Colonic mucosa (tissue), 4 donors: ENCODE measurements around the gene TRPM4. TPM values are rescaled to one million over a fixed set of nuclear protein-coding genes. Genes with fewer than 3 reads are reported as not detected.
"Not testable (repeated sequence)": the region's sequence is repeated elsewhere in the genome, so short reads cannot be mapped to it uniquely, and the experiment has no call there.

Experiments
- DNase-seq: peaks from one replicate; pipeline ENCODE4 v3.0.0-alpha.2; 2020
- H3K27ac ChIP-seq: fragments of 200-600 bp; one replicate; pipeline ENCODE4 v1.8.0; 2021
- H3K27me3 ChIP-seq: fragments of 200-600 bp; one replicate; pipeline ENCODE4 v1.8.0; 2021
- H3K36me3 ChIP-seq: fragments of 200-600 bp; one replicate; pipeline ENCODE4 v1.8.0; 2021
- H3K4me1 ChIP-seq: fragments of 200-600 bp; one replicate; pipeline ENCODE4 v1.8.0; 2021; ENCODE audit warnings: mild to moderate bottlenecking
- H3K4me3 ChIP-seq: fragments of 200-600 bp; one replicate; pipeline ENCODE4 v1.8.0; 2021
- H3K9ac ChIP-seq, 2 donors: one replicate each; pipeline ENCODE4 v1.7.0; 2013; ENCODE audit warnings: control low read depth in 2 of 2, low read depth in 2 of 2, low read length in 2 of 2
- H3K9me3 ChIP-seq: fragments of 200-600 bp; one replicate; pipeline ENCODE4 v1.8.0; 2021
- CTCF ChIP-seq: fragments of 200-600 bp; IDR thresholded peaks from one replicate; pipeline ENCODE4 v1.8.0; 2022; ENCODE audit warnings: antibody characterized with exemption, mild to moderate bottlenecking
- intact Hi-C: fragments of 100-400 bp; cut with DNase I; formaldehyde crosslinking; loops from one replicate; pipeline ENCODE4 v1.14.1; 2022
- total RNA-seq, 2 donors: library from RNA; stranded (reverse); fragmentation: NEBNext Ultra II Directional in 1 of 2; extraction: Animal tissue kit (Norgen Biotek cat#: 25700) in 1 of 2; gene quantifications; one replicate each; pipeline ENCODE4 v1.2.1, GENCODE V29; 2021
- donor health status: healthy.
- donor health status: DM: no; HTN: no; CAD: no.
- donor health status: DM: no; HTN: no; CAD: no.

The TRPM4 gene
- total RNA-seq, 2 donors from 2014 or later = 175 to 307 TPM

- peak within 1 kb of the TSS; percentile 85 to 92 for H3K9ac ChIP-seq
- intact Hi-C loops = no loop called here
- peaks cover 20% of the 10 kb centered on the region for H3K4me1 ChIP-seq
- no peak for TF ChIP-seq CTCF
- DNase-seq = peak; percentile 96
- peak within 1 kb of the TSS; percentile 96 for H3K27ac ChIP-seq
- H3K9me3 ChIP-seq = no peaks in the 10 kb centered on the region
- H3K36me3 ChIP-seq = no peaks in the 10 kb centered on the region
- no peaks in the 10 kb centered on the region for H3K27me3 ChIP-seq
- H3K4me3 ChIP-seq = peak within 1 kb of the TSS; percentile 68
Measured at GRCh38 chr19:49118565-49119410, 38.8 kb upstream of the TRPM4 start, which contains the start of gene C19orf73. TSS of gene C19orf73 (minus strand) at chr19:49119143. CDS start at chr19:49119022, 121 bp downstream.

GRCh38 chr19:49119411-49120324 is 37.9 kb upstream of the TRPM4 start, which contains the start of gene PPFIA3:
TSS of gene PPFIA3 (plus strand) at chr19:49119544. CDS start at chr19:49127874, 8,330 bp downstream.
- Histone ChIP-seq H3K27ac (peak within 1 kb of the TSS; percentile 96), H3K4me3 (peak within 1 kb of the TSS; percentile 68), H3K36me3 (no peaks in the 10 kb centered on the region), H3K4me1 (peaks cover 20% of the 10 kb centered on the region), H3K9ac (peak within 1 kb of the TSS; percentile 85 to 92), H3K27me3 (no peaks in the 10 kb centered on the region), H3K9me3 (no peaks in the 10 kb centered on the region)
- DNase-seq = peak; percentile 59
- intact Hi-C loops = no loop called here
- TF ChIP-seq CTCF = no peak

- Histone ChIP-seq H3K9me3 (no peaks in the 10 kb centered on the region), H3K9ac (peak overlapping the region; percentile 66 to 72), H3K27me3 (no peaks in the 10 kb centered on the region), H3K27ac (no peak overlapping the region), H3K4me1 (peaks cover 18% of the 10 kb centered on the region), H3K36me3 (no peaks in the 10 kb centered on the region), H3K4me3 (peak overlapping the region; percentile 68)
- intact Hi-C loops = no loop called here
- no peak for TF ChIP-seq CTCF
- no peak for DNase-seq
Measured at GRCh38 chr19:49120325-49120683, 37.3 kb upstream of the TRPM4 start.

GRCh38 chr19:49120868-49121267 is 36.7 kb upstream of the TRPM4 start:
- H3K27ac ChIP-seq = no peak overlapping the region
- H3K36me3 ChIP-seq = no peaks in the 10 kb centered on the region
- intact Hi-C loops = no loop called here
- no peak for DNase-seq
- no peak for TF ChIP-seq CTCF
- H3K9ac ChIP-seq = no peak overlapping the region
- H3K9me3 ChIP-seq = no peaks in the 10 kb centered on the region
- H3K27me3 ChIP-seq = no peaks in the 10 kb centered on the region
- H3K4me3 ChIP-seq = no peak overlapping the region
- peaks cover 16% of the 10 kb centered on the region for H3K4me1 ChIP-seq

GRCh38 chr19:49121841-49122240 is 35.8 kb upstream of the TRPM4 start:
- DNase-seq, intact Hi-C loops, H3K9me3 ChIP-seq, H3K27me3 ChIP-seq, H3K9ac ChIP-seq, H3K36me3 ChIP-seq, H3K4me3 ChIP-seq, H3K27ac ChIP-seq: not testable (repeated sequence)
- H3K4me1 ChIP-seq = peaks cover 16% of the 10 kb centered on the region

- DNase-seq, H3K27me3 ChIP-seq, H3K9ac ChIP-seq, H3K27ac ChIP-seq, H3K4me3 ChIP-seq, H3K4me1 ChIP-seq, H3K36me3 ChIP-seq, H3K9me3 ChIP-seq, intact Hi-C loops: not testable (repeated sequence)
Measured at GRCh38 chr19:49123285-49123684, 34.3 kb upstream of the TRPM4 start.
